H1 (cell line): ENCODE results near the gene MAGI2.

Experiments
- CTCF ChIP-seq, 3 experiments: IDR thresholded peaks; 1 replicate in 2 of 3; 2 replicates in 1 of 3; pipeline versions ENCODE4 v1.5.1 to v1.6.1; 2011; ENCODE audit warnings: low read length in 3 of 3, mild to moderate bottlenecking in 3 of 3, inconsistent platforms in 2 of 3, low read depth in 1 of 3, moderate library complexity in 1 of 3; ENCODE audit not compliant: insufficient read depth in 1 of 3; ENCODE audit errors: control extremely low read depth in 1 of 3
- E2F6 ChIP-seq: IDR thresholded peaks from 2 replicates; pipeline ENCODE4 v1.6.1; 2012; ENCODE audit warnings: inconsistent platforms
- EGR1 ChIP-seq: IDR thresholded peaks from 2 replicates; pipeline ENCODE4 v1.6.1; 2011; ENCODE audit warnings: low read depth, low read length, borderline replicate concordance
- EZH2 ChIP-seq: fragments of 200-600 bp; sonication (generic); IDR thresholded peaks from 2 replicates; pipeline ENCODE4 v1.7.1; 2012; ENCODE audit warnings: low read depth, mild to moderate bottlenecking, moderate library complexity, low read length, inconsistent platforms; ENCODE audit not compliant: severe bottlenecking
- GTF2F1 ChIP-seq: IDR thresholded peaks from 2 replicates; pipeline ENCODE4 v1.6.1; 2012; ENCODE audit warnings: low read depth, low read length, improper control_type of control experiment, borderline replicate concordance
- KDM4A ChIP-seq: IDR thresholded peaks from one replicate; pipeline ENCODE4 v1.7.1; 2012; ENCODE audit warnings: low read depth, mild to moderate bottlenecking, moderate library complexity, low read length, inconsistent platforms; ENCODE audit not compliant: severe bottlenecking
- POLR2AphosphoS5 ChIP-seq: IDR thresholded peaks from 2 replicates; pipeline ENCODE4 v1.6.1; 2011; ENCODE audit warnings: low read depth, low read length
- SIN3A ChIP-seq, 2 experiments: IDR thresholded peaks in 1 of 2; conservative IDR thresholded peaks in 1 of 2; 2 replicates each; pipeline ENCODE4 v1.6.1; 2011 to 2012; ENCODE audit warnings: low read length in 2 of 2, improper control_type of control experiment in 1 of 2, low read depth in 1 of 2, mild to moderate bottlenecking in 1 of 2
- SP1 ChIP-seq: IDR thresholded peaks from 2 replicates; pipeline ENCODE4 v1.6.1; 2011; ENCODE audit warnings: low read depth, low read length
- TAF1 ChIP-seq: IDR thresholded peaks from 2 replicates; pipeline ENCODE4 v1.6.1; 2011; ENCODE audit warnings: mild to moderate bottlenecking, low read depth, low read length
- USF2 ChIP-seq: IDR thresholded peaks from 2 replicates; pipeline ENCODE4 v1.6.1; 2011; ENCODE audit warnings: low read length, improper control_type of control experiment
- YY1 ChIP-seq: IDR thresholded peaks from 2 replicates; pipeline ENCODE4 v1.6.1; 2011; ENCODE audit warnings: low read depth, mild to moderate bottlenecking, low read length

- no peak for TF ChIP-seq GTF2F1
- TF ChIP-seq EGR1: no peak
- no peak for TF ChIP-seq YY1
- no peak for TF ChIP-seq CTCF (IDR thresholded peaks at IDR 0.05; ENCODE audit: control extremely low read depth in 1 of 3, insufficient read depth in 1 of 3, low read depth in 1 of 3, low read length in 3 of 3)
- no peak for TF ChIP-seq TAF1
- no peak for TF ChIP-seq E2F6
- no peak for TF ChIP-seq POLR2AphosphoS5
- TF ChIP-seq KDM4A: no peak
- TF ChIP-seq SP1: no peak
- no peak for TF ChIP-seq USF2
- no peak for TF ChIP-seq EZH2
- TF ChIP-seq SIN3A (conservative IDR thresholded peaks at IDR 0.05 in 1 of 2, IDR thresholded peaks at IDR 0.05 in 1 of 2; ENCODE audit: low read depth in 1 of 2, low read length in 2 of 2): no peak
Measured at GRCh38 chr7:78489476-78490240, 963.8 kb downstream of the MAGI2 start.
